Hematopoietic multipotent progenitor cell treated with erythropoietin and hydrocortisone succinate and interleukin-3 and kit ligand, for 4 days (in vitro differentiated cells): ENCODE measurements around the gene BAAT.
"Not testable (repeated sequence)": the region's sequence is repeated elsewhere in the genome, so short reads cannot be mapped to it uniquely, and the experiment has no call there.

Experiments used
- DNase-seq: peaks from one replicate; pipeline ENCODE4 v3.0.0-alpha.2; 2015

Gene BAAT

GRCh38 chr9:101384873-101385536 is at the start of gene BAAT:
Gene BAAT, minus strand, starts transcription at chr9:101385006. Its CDS starts 13,602 bp downstream, at chr9:101371404.
- not testable (repeated sequence) for DNase-seq

- DNase-seq, result no peak
These were observed 48.4 kb upstream of the BAAT start for GRCh38 chr9:101433229-101433628.

GRCh38 chr9:101432740-101433139 is 47.9 kb upstream of the BAAT start:
- DNase-seq, result no peak

GRCh38 chr9:101432171-101432570 is 47.4 kb upstream of the BAAT start:
- DNase-seq, result no peak

- DNase-seq, result no peak
These were observed 44.9 kb upstream of the BAAT start for GRCh38 chr9:101429736-101430135.

- DNase-seq, result no peak
These were observed 44.1 kb upstream of the BAAT start for GRCh38 chr9:101428909-101429308.

GRCh38 chr9:101427957-101428655 is 43.3 kb upstream of the BAAT start:
- DNase-seq, result no peak

- DNase-seq, result no peak
These were observed 42.6 kb upstream of the BAAT start for GRCh38 chr9:101427358-101427757.

- DNase-seq, result no peak
These were observed 36.9 kb upstream of the BAAT start for GRCh38 chr9:101421653-101422065.

GRCh38 chr9:101419863-101420262 is 35.1 kb upstream of the BAAT start:
- no peak for DNase-seq

GRCh38 chr9:101418518-101419430 is 34.0 kb upstream of the BAAT start:
- DNase-seq, result no peak

- no peak for DNase-seq
These were observed 33.2 kb upstream of the BAAT start for GRCh38 chr9:101417977-101418376.

GRCh38 chr9:101417389-101417788 is 32.6 kb upstream of the BAAT start:
- no peak for DNase-seq

- no peak for DNase-seq
These were observed 30.8 kb upstream of the BAAT start for GRCh38 chr9:101415578-101415977.

GRCh38 chr9:101414839-101415238 is 30.0 kb upstream of the BAAT start:
- no peak for DNase-seq

GRCh38 chr9:101409079-101409477 is 24.3 kb upstream of the BAAT start:
- peak; percentile 22 for DNase-seq

GRCh38 chr9:101408374-101409078 is 23.7 kb upstream of the BAAT start:
- no peak for DNase-seq

- DNase-seq, result peak; percentile 38
These were observed 18.9 kb upstream of the BAAT start for GRCh38 chr9:101403516-101404285.

GRCh38 chr9:101400120-101400519 is 15.3 kb upstream of the BAAT start:
- no peak for DNase-seq

GRCh38 chr9:101399643-101399970 is 14.8 kb upstream of the BAAT start:
- peak; percentile 42 for DNase-seq

- DNase-seq, result peak; percentile 36
These were observed 14.3 kb upstream of the BAAT start for GRCh38 chr9:101398930-101399642.
